SK-N-SH (cell line): ENCODE results near the gene MFN1. TPM values are rescaled to one million over a fixed set of nuclear protein-coding genes. Genes with fewer than 3 reads are reported as not detected.

Experiments used
- CTCF ChIA-PET: fragments of 300-600, 350-600 bp; formaldehyde crosslinking; extraction: SDS; loops from one replicate; lab custom pipeline; 2021; lab: Yijun Ruan, JAX
- POLR2A ChIA-PET: fragments of 350-600 bp; sonication (Branson Sonifier 250); formaldehyde crosslinking; extraction: SDS; loops from one replicate; lab custom pipeline; 2020; ENCODE audit warnings: antibody characterized with exemption, inconsistent platforms; lab: Yijun Ruan, JAX
- DNase-seq: peaks from one replicate; pipeline ENCODE4 v3.0.0; 2012
- H2AFZ ChIP-seq: fragments of 200-600 bp; sonication (generic); 2 replicates; pipeline ENCODE4 v1.8.1; 2016; ENCODE audit warnings: antibody characterized with exemption, mild to moderate bottlenecking, low read depth
- H3F3A ChIP-seq: fragments of 200-600 bp; sonication (generic); replicated peaks from 2 replicates; pipeline ENCODE3; 2016; ENCODE audit warnings: antibody characterized with exemption, mild to moderate bottlenecking; ENCODE audit not compliant: insufficient read depth
- H3K27ac ChIP-seq, 2 experiments: fragments of 200-500 bp in 1 of 2; fragments of 200-600 bp in 1 of 2; sonication (Bioruptor generic) in 1 of 2; sonication (generic), shearing (Covaris generic) in 1 of 2; 2 replicates each; pipeline versions ENCODE4 v1.5.1 to v1.6.1; 2014 to 2016; ENCODE audit warnings: low read depth in 2 of 2, inconsistent platforms in 1 of 2, low read length in 1 of 2, mild to moderate bottlenecking in 1 of 2, mixed read lengths in 1 of 2
- H3K27me3 ChIP-seq: fragments of 200-600 bp; sonication (generic), shearing (Covaris generic); 2 replicates; pipeline ENCODE4 v1.6.1; 2016; ENCODE audit warnings: mixed run types; ENCODE audit not compliant: insufficient read depth
- H3K36me3 ChIP-seq, 2 experiments: fragments of 200-500 bp in 1 of 2; fragments of 200-600 bp in 1 of 2; sonication (Bioruptor generic) in 1 of 2; sonication (generic) in 1 of 2; replicated peaks in 1 of 2; 2 replicates each; pipeline versions ENCODE3 to v1.5.1; 2014 to 2016; ENCODE audit warnings: low read length in 1 of 2, mild to moderate bottlenecking in 1 of 2; ENCODE audit not compliant: insufficient read depth in 2 of 2, control insufficient read depth in 1 of 2
- H3K4me1 ChIP-seq, 2 experiments: fragments of 200-500 bp in 1 of 2; fragments of 200-600 bp in 1 of 2; sonication (Bioruptor generic) in 1 of 2; sonication (generic), shearing (Covaris generic) in 1 of 2; 2 replicates each; pipeline versions ENCODE4 v1.5.1 to v1.6.1; 2014 to 2016; ENCODE audit warnings: low read depth in 1 of 2, low read length in 1 of 2, mixed run types in 1 of 2; ENCODE audit not compliant: insufficient read depth in 2 of 2, control insufficient read depth in 1 of 2
- H3K4me2 ChIP-seq: fragments of 200-600 bp; sonication (generic), shearing (Covaris generic); 2 replicates; pipeline ENCODE4 v1.6.1; 2017; ENCODE audit warnings: mixed run types
- H3K4me3 ChIP-seq, 2 experiments: fragments of 200-500 bp in 1 of 2; fragments of 200-600 bp in 1 of 2; sonication (Bioruptor generic) in 1 of 2; sonication (generic), shearing (Covaris generic) in 1 of 2; 2 replicates each; pipeline versions ENCODE4 v1.5.1 to v1.8.1; 2014 to 2016; ENCODE audit warnings: low read depth in 2 of 2, inconsistent platforms in 1 of 2, low read length in 1 of 2, mild to moderate bottlenecking in 1 of 2, mixed read lengths in 1 of 2, moderate library complexity in 1 of 2
- H3K79me2 ChIP-seq: fragments of 200-600 bp; sonication (generic); 2 replicates; pipeline ENCODE4 v1.8.1; 2017; ENCODE audit warnings: mild to moderate bottlenecking; ENCODE audit not compliant: insufficient read depth
- H3K9ac ChIP-seq: fragments of 200-600 bp; sonication (generic); 2 replicates; pipeline ENCODE4 v1.6.1; 2017; ENCODE audit warnings: mixed run types
- H3K9me2 ChIP-seq: fragments of 200-600 bp; sonication (generic); 2 replicates; pipeline ENCODE4 v1.6.1; 2017; ENCODE audit warnings: mixed run types
- H3K9me3 ChIP-seq: fragments of 200-600 bp; sonication (generic); 2 replicates; pipeline ENCODE4 v1.6.1; 2017; ENCODE audit warnings: mixed run types, mild to moderate bottlenecking, moderate library complexity
- H4K20me1 ChIP-seq: fragments of 200-600 bp; sonication (generic); 2 replicates; pipeline ENCODE4 v1.6.1; 2017; ENCODE audit warnings: mild to moderate bottlenecking, mixed run types; ENCODE audit not compliant: insufficient read depth
- CHD2 ChIP-seq: fragments of 150-350 bp; IDR thresholded peaks from 2 replicates; pipeline ENCODE4 v1.6.1; 2018; ENCODE audit warnings: low read length; ENCODE audit not compliant: partially characterized antibody
- ELF1 ChIP-seq: IDR thresholded peaks from 2 replicates; pipeline ENCODE4 v1.4.0; 2012
- EP300 ChIP-seq, 2 experiments: IDR thresholded peaks; 2 replicates each; pipeline versions ENCODE4 v1.4.0 to v1.6.1; 2012; ENCODE audit warnings: borderline replicate concordance in 1 of 2, low read depth in 1 of 2, low read length in 1 of 2
- EZH2phosphoT487 ChIP-seq: fragments of 200-600 bp; sonication (generic); IDR thresholded peaks from 2 replicates; pipeline ENCODE4 v1.6.1; 2017; ENCODE audit warnings: low read depth, mixed run types, mild to moderate bottlenecking, antibody characterized with exemption, moderate library complexity, borderline replicate concordance
- FOSL2 ChIP-seq: IDR thresholded peaks from 2 replicates; pipeline ENCODE4 v1.4.0; 2012; ENCODE audit warnings: low read depth, mild to moderate bottlenecking, moderate library complexity, borderline replicate concordance
- FOXM1 ChIP-seq: IDR thresholded peaks from 2 replicates; pipeline ENCODE4 v1.4.0; 2012; ENCODE audit warnings: low read depth, mild to moderate bottlenecking
- GABPA ChIP-seq: IDR thresholded peaks from 2 replicates; pipeline ENCODE4 v1.4.0; 2012; ENCODE audit warnings: low read depth, mild to moderate bottlenecking
- GATA2 ChIP-seq: sonication (generic); formaldehyde crosslinking; IDR thresholded peaks from 2 replicates; pipeline ENCODE4 v1.5.0; 2020; ENCODE audit warnings: mild to moderate bottlenecking, missing genetic modification reagents
- JUND ChIP-seq: IDR thresholded peaks from 2 replicates; pipeline ENCODE4 v1.4.0; 2012
- MAX ChIP-seq: IDR thresholded peaks from 2 replicates; pipeline ENCODE4 v1.4.0; 2012; ENCODE audit warnings: low read depth
- NFIC ChIP-seq: IDR thresholded peaks from 2 replicates; pipeline ENCODE4 v1.4.0; 2012; ENCODE audit warnings: borderline replicate concordance
- PBX3 ChIP-seq: IDR thresholded peaks from 2 replicates; pipeline ENCODE4; 2012
- POLR2AphosphoS5 ChIP-seq: IDR thresholded peaks from 2 replicates; pipeline ENCODE4 v1.6.1; 2012; ENCODE audit warnings: low read depth, low read length
- RCOR1 ChIP-seq: fragments of 150-350 bp; IDR thresholded peaks from 2 replicates; pipeline ENCODE4 v1.6.1; 2017; ENCODE audit warnings: antibody characterized with exemption, low read length
- RXRA ChIP-seq: IDR thresholded peaks from 2 replicates; pipeline ENCODE4 v1.4.0; 2012; ENCODE audit warnings: low read depth, mild to moderate bottlenecking, borderline replicate concordance
- SMC3 ChIP-seq: IDR thresholded peaks from 2 replicates; pipeline ENCODE4 v1.6.1; 2012; ENCODE audit warnings: low read depth, low read length, improper control_type of control experiment
- TAF1 ChIP-seq: IDR thresholded peaks from 2 replicates; pipeline ENCODE4 v1.6.1; 2012; ENCODE audit warnings: low read depth, mild to moderate bottlenecking, low read length, moderate library complexity, borderline replicate concordance
- TCF12 ChIP-seq: IDR thresholded peaks from 2 replicates; pipeline ENCODE4 v1.4.0; 2012
- YY1 ChIP-seq: IDR thresholded peaks from 2 replicates; pipeline ENCODE4 v1.4.0; 2012; ENCODE audit warnings: low read depth, mild to moderate bottlenecking
- WGBS: methylation state at CpG from one replicate; pipeline ENCODE4 v1.1.6; 2017; ENCODE audit warnings: low lambda C conversion rate; 5-methylcytosine and 5-hydroxymethylcytosine counted together
- polyA plus RNA-seq, 3 experiments: library from polyadenylated mRNA; depleted of rRNA; stranded (reverse); fragments of >200 nt; gene quantifications; 2 replicates each; pipeline ENCODE4 v1.2.3, GENCODE V29; 2012
- TF ChIP-seq, protein P1 (sequence below): IDR thresholded peaks from 2 replicates; pipeline ENCODE4 v1.4.0; 2012; ENCODE audit warnings: low read depth, borderline replicate concordance

Gene MFN1
- polyA plus RNA-seq, 1 of the 3 experiments (the other 2 are of a cell fraction): 15.7 TPM

- H3K79me2 ChIP-seq: no peaks in the 10 kb centered on the region
- no peaks in the 10 kb centered on the region for H3K9me2 ChIP-seq
- H3K27me3 ChIP-seq: no peaks in the 10 kb centered on the region
- H3K9ac ChIP-seq: no peak overlapping the region
- H4K20me1 ChIP-seq: no peaks in the 10 kb centered on the region
- no peak for TF ChIP-seq POLR2AphosphoS5
- TF ChIP-seq, protein P1, sequence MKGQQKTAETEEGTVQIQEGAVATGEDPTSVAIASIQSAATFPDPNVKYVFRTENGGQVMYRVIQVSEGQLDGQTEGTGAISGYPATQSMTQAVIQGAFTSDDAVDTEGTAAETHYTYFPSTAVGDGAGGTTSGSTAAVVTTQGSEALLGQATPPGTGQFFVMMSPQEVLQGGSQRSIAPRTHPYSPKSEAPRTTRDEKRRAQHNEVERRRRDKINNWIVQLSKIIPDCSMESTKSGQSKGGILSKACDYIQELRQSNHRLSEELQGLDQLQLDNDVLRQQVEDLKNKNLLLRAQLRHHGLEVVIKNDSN: no peak
- no peak for TF ChIP-seq ELF1
- TF ChIP-seq RXRA: no peak
- TF ChIP-seq TCF12: no peak
- no peak for TF ChIP-seq FOSL2
- TF ChIP-seq PBX3: no peak
- TF ChIP-seq NFIC: no peak
- no peaks in the 10 kb centered on the region for H3F3A ChIP-seq
- H3K4me3 ChIP-seq: no peak overlapping the region
- POLR2A ChIA-PET: no interaction called here
- H3K9me3 ChIP-seq: no peaks in the 10 kb centered on the region
- CTCF ChIA-PET: interaction anchor here (1.4 kb wide), 1 partner anchor 208 kb away, joined by 3 read pairs; no protein-coding TSS in a partner anchor
- no peak overlapping the region for H3K4me2 ChIP-seq
- H2AFZ ChIP-seq: no peak overlapping the region
- H3K36me3 ChIP-seq: no peaks in the 10 kb centered on the region
- peaks cover 0 to 6% of the 10 kb centered on the region in 2 experiments; a peak in 1 of 4 replicates for H3K4me1 ChIP-seq
- no peak overlapping the region for H3K27ac ChIP-seq
- DNase-seq: no peak
These were observed 39.5 kb upstream of the MFN1 start for GRCh38 chr3:179308001-179308400.

GRCh38 chr3:179309225-179310078 is 38.1 kb upstream of the MFN1 start:
- no peak overlapping the region for H3K27ac ChIP-seq
- no peaks in the 10 kb centered on the region for H3K9me3 ChIP-seq
- peaks cover 0 to 6% of the 10 kb centered on the region in 2 experiments; a peak in 1 of 4 replicates for H3K4me1 ChIP-seq
- DNase-seq: no peak
- CTCF ChIA-PET: interaction anchor here (1.6 to 4.5 kb wide), 3 partner anchors 12 to 294 kb away, joined by 9 to 22 read pairs (median 9); partner anchors contain the start of gene PIK3CA
- no peak overlapping the region for H3K4me3 ChIP-seq
- no peaks in the 10 kb centered on the region for H3K9me2 ChIP-seq
- H3F3A ChIP-seq: no peaks in the 10 kb centered on the region
- no peak overlapping the region for H2AFZ ChIP-seq
- 25% methylated on average over 1 of the region's 1 CpG for WGBS
- no peaks in the 10 kb centered on the region for H4K20me1 ChIP-seq
- no peak overlapping the region for H3K9ac ChIP-seq
- TF ChIP-seq MAX (no peak), CHD2 (no peak), RCOR1 (no peak), RXRA (no peak), SMC3 (no peak), ELF1 (no peak), POLR2AphosphoS5 (no peak), TAF1 (no peak), EP300 (IDR thresholded peaks at IDR 0.05; ENCODE audit: borderline replicate concordance in 1 of 2, low read depth in 1 of 2, low read length in 1 of 2) (no peak), JUND (no peak), EZH2phosphoT487 (no peak), GATA2 (no peak), FOXM1 (no peak), YY1 (no peak), GABPA (no peak)
- TF ChIP-seq, all 33 proteins: peak for 0
- no peaks in the 10 kb centered on the region for H3K79me2 ChIP-seq
- POLR2A ChIA-PET: no interaction called here
- H3K27me3 ChIP-seq: no peaks in the 10 kb centered on the region
- H3K4me2 ChIP-seq: no peak overlapping the region
- no peaks in the 10 kb centered on the region for H3K36me3 ChIP-seq
